Thyroid gland (tissue), 4 donors: ENCODE measurements around the gene DDX56. TPM values are rescaled to one million over a fixed set of nuclear protein-coding genes. Genes with fewer than 3 reads are reported as not detected.
"Not testable (repeated sequence)": the region's sequence is repeated elsewhere in the genome, so short reads cannot be mapped to it uniquely, and the experiment has no call there.

Source experiments
- DNase-seq, 2 donors: peaks; one replicate each; pipeline ENCODE4 v3.0.0-alpha.2; 2019
- H3K27ac ChIP-seq, 3 donors: fragments of 200-600 bp; sonication (generic); 1 replicate in 2 of 3; 2 replicates in 1 of 3; pipeline ENCODE4 v1.5.1; 2016 to 2019; ENCODE audit warnings: mild to moderate bottlenecking in 1 of 3, moderate library complexity in 1 of 3
- H3K27me3 ChIP-seq: fragments of 200-600 bp; sonication (generic); one replicate; pipeline ENCODE4 v1.5.1; 2019
- H3K36me3 ChIP-seq, 2 donors: fragments of 200-600 bp; sonication (generic); one replicate each; pipeline ENCODE4 v1.5.1; 2016 to 2019
- H3K4me1 ChIP-seq, 2 donors: fragments of 200-600 bp; sonication (generic); one replicate each; pipeline ENCODE4 v1.5.1; 2017 to 2019
- H3K4me3 ChIP-seq, 3 donors: fragments of 200-600 bp; sonication (generic); replicated peaks in 1 of 3; 1 replicate in 2 of 3; 2 replicates in 1 of 3; pipeline ENCODE4 v1.5.1; 2016; ENCODE audit warnings: mild to moderate bottlenecking in 1 of 3
- H3K9me3 ChIP-seq: fragments of 200-600 bp; sonication (generic); one replicate; pipeline ENCODE4 v1.5.1; 2017
- POLR2A ChIP-seq, 2 donors: fragments of 450-650 bp; IDR thresholded peaks; one replicate each; pipeline ENCODE4 v1.6.1; 2017; ENCODE audit warnings: antibody characterized with exemption in 2 of 2, mild to moderate bottlenecking in 2 of 2, moderate library complexity in 1 of 2
- WGBS, 2 donors: methylation state at CpG; one replicate each; pipeline ENCODE4 v1.1.5; 2017; 5-methylcytosine and 5-hydroxymethylcytosine counted together
- intact Hi-C: fragments of 100-400 bp; cut with DNase I; formaldehyde crosslinking; loops from one replicate; pipeline ENCODE4 v1.15.1; 2023
- total RNA-seq, 4 donors: library from RNA; depleted of rRNA; stranded (reverse); fragments of >200 nt; gene quantifications; one replicate each; pipeline ENCODE4 v1.2.3, GENCODE V29; 2016
- TF ChIP-seq, protein P1 (sequence below), 6 experiments: fragments of 200-600 bp in 3 of 6; fragments of 450-650 bp in 3 of 6; sonication (generic) in 3 of 6; IDR thresholded peaks; one replicate each; pipeline ENCODE4 v1.5.1; 2016 to 2019; ENCODE audit warnings: antibody characterized with exemption in 6 of 6, mild to moderate bottlenecking in 2 of 6, inconsistent platforms in 1 of 6, moderate library complexity in 1 of 6

DDX56 gene
- total RNA-seq, 4 donors from 2014 or later: 47.3 to 77.3 (median 62.1) TPM

DNA sequence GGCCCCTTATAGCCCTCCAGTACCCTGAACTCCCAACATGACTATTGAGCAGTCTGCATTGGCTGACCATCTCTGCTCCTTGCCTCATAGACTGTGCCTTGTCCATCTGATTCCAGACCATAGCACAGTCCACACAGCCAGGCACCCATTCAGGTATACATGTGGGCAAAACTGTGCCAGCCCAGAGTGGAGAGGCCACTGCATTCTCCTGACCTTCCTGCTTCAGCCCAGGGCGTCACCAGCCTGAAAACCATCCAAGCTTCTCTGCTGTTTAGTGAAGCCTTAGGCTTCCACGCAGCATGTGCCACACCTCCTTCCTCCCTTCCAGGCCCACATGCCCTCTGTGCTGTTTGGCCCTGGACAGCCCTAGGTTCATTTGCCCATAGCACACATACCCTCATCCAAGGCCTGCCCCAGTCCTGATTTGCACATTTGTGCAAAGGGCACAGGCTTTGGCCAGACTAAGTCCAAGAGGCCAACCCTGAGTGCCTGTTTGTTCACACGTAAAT lies 10.5 kb downstream of the DDX56 start:
- no peak for DNase-seq
- no peak overlapping the region for H3K27ac ChIP-seq
- TF ChIP-seq, protein P1, sequence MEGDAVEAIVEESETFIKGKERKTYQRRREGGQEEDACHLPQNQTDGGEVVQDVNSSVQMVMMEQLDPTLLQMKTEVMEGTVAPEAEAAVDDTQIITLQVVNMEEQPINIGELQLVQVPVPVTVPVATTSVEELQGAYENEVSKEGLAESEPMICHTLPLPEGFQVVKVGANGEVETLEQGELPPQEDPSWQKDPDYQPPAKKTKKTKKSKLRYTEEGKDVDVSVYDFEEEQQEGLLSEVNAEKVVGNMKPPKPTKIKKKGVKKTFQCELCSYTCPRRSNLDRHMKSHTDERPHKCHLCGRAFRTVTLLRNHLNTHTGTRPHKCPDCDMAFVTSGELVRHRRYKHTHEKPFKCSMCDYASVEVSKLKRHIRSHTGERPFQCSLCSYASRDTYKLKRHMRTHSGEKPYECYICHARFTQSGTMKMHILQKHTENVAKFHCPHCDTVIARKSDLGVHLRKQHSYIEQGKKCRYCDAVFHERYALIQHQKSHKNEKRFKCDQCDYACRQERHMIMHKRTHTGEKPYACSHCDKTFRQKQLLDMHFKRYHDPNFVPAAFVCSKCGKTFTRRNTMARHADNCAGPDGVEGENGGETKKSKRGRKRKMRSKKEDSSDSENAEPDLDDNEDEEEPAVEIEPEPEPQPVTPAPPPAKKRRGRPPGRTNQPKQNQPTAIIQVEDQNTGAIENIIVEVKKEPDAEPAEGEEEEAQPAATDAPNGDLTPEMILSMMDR (IDR thresholded peaks at IDR 0.05): no peak
- intact Hi-C loops: loop anchor here (10.0 kb wide), 2 partner anchors 318 to 572 kb away; no protein-coding TSS in a partner anchor
- peaks cover 19 to 25% of the 10 kb centered on the region in 2 donors for H3K36me3 ChIP-seq
- 66 to 91% methylated on average over 3 of the region's 3 CpGs for WGBS, 2 donors
- no peaks in the 10 kb centered on the region for H3K4me1 ChIP-seq
- H3K9me3 ChIP-seq: no peaks in the 10 kb centered on the region
- no peak overlapping the region for H3K4me3 ChIP-seq
- H3K27me3 ChIP-seq: no peaks in the 10 kb centered on the region

DNA sequence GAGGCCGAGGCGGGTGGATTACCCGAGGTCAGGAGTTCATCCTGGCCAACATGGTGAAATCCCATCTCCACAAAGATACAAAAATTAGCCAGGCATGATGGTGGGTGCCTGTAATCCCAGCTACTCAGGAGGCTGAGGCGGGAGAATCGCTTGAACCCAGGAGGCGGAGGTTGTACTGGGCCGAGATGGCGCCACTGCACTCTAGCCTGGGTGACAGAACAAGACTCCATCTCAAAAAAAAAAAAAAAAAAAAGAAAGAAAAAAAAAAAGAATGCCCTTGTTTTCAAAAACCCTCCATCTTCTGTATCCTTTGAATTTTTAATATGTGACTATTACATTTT lies 11.1 kb downstream of the DDX56 start:
- not testable (repeated sequence) for H3K4me1 ChIP-seq, H3K27me3 ChIP-seq, H3K9me3 ChIP-seq, H3K4me3 ChIP-seq, DNase-seq, H3K27ac ChIP-seq
- H3K36me3 ChIP-seq: peaks cover 13 to 19% of the 10 kb centered on the region in 2 donors
- intact Hi-C loops: loop anchor here (10.0 kb wide), 2 partner anchors 318 to 572 kb away; no protein-coding TSS in a partner anchor
- 93 to 94% methylated on average over 8 of the region's 8 CpGs for WGBS, 2 donors

DNA sequence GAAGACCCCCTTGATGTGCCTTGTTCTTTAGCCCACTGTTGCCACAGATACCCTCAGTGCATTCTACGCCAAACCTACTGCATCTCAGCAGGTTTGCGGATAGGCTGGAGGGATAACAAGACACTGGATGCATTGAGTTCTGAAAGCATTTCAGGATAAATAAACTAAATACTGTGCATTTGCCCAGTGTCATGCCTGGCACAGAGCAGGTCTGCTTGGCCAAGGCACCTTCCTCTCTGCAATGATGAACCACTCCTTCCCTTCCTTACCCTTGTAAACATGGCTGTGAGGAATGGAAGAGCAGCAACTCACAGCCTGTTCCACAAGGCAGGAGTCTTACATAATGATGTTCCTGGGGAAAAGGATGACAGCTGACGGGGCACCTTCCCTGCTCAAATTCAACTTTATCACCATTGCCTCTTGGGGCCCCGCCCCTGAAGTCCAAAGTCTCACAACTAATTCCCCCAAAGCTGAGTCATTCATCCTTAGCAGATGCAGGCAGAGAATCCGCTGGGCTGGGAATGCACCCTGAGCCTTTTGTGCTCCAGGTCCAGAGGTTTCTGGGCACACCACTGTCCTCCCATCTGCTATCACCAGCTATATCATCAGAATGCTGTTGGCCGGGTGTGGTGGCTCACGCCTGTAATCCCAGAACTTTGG lies 11.6 kb downstream of the DDX56 start:
- H3K27me3 ChIP-seq: no peaks in the 10 kb centered on the region
- H3K27ac ChIP-seq: no peak overlapping the region
- no peak overlapping the region for H3K4me3 ChIP-seq
- H3K4me1 ChIP-seq: no peaks in the 10 kb centered on the region
- peaks cover 8 to 14% of the 10 kb centered on the region in 2 donors for H3K36me3 ChIP-seq
- intact Hi-C loops: loop anchor here (10.0 kb wide), 2 partner anchors 317 to 573 kb away; no protein-coding TSS in a partner anchor
- no peaks in the 10 kb centered on the region for H3K9me3 ChIP-seq
- TF ChIP-seq POLR2A (IDR thresholded peaks at IDR 0.05): no peak
- TF ChIP-seq, protein P1 (IDR thresholded peaks at IDR 0.05): no peak
- 87 to 95% methylated on average over 7 of the region's 7 CpGs for WGBS, 2 donors
- no peak for DNase-seq

DNA sequence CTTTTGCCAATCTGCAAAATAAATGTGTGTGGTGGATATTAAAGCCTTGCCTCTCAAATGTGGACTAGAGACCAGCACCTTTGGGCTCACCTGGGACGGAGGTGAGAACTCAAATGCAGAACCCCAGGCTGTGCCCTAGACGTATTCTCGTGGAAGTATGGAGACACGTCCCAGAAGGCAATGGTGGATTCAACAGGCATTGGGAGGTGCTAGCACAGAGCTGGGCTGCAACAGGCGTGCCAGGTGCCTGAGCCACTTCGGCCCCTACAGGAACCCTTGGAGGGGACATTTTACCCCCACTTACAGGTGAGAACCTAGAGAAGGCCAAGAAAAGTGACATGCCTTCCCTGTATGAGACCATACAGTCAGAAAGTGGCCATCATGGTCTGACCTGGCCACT lies 12.2 kb downstream of the DDX56 start:
- Histone ChIP-seq H3K4me3 (no peak overlapping the region), H3K27me3 (no peaks in the 10 kb centered on the region), H3K4me1 (no peaks in the 10 kb centered on the region), H3K36me3 (peaks cover 8 to 10% of the 10 kb centered on the region in 2 donors), H3K27ac (no peak overlapping the region), H3K9me3 (no peaks in the 10 kb centered on the region)
- intact Hi-C loops: loop anchor here (10.0 kb wide), 2 partner anchors 317 to 573 kb away; no protein-coding TSS in a partner anchor
- DNase-seq: no peak
- WGBS, 2 donors: 70 to 74% methylated on average over 6 of the region's 6 CpGs
- no peak for TF ChIP-seq POLR2A (IDR thresholded peaks at IDR 0.05)

DNA sequence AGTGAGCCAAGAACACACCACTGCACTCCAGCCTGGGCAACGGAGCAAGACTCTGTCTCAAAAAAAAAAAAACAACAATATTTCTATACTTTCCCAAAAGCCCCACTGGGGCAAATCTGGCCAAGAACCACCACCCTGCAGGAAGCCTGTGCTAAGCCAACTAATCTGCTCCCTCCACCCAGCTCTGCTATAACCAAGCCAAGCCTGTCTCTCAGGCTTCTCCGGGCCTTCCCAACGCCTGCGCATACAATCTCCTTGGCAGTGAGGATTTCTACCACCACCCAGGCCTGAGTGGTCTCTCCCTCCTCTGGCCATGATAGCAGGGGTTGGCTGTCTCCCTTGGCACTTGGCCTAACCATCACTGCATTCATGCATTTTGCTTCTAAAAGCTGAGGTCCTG lies 14.2 kb downstream of the DDX56 start:
- intact Hi-C loops: no loop called here
- Histone ChIP-seq H3K4me1 (no peaks in the 10 kb centered on the region), H3K27ac (no peak overlapping the region), H3K4me3 (no peak overlapping the region), H3K9me3 (no peaks in the 10 kb centered on the region), H3K36me3 (no peaks in the 10 kb centered on the region), H3K27me3 (no peaks in the 10 kb centered on the region)
- 74 to 88% methylated on average over 4 of the region's 4 CpGs for WGBS, 2 donors
- DNase-seq: no peak
- TF ChIP-seq POLR2A (IDR thresholded peaks at IDR 0.05): no peak
- TF ChIP-seq, protein P1 (IDR thresholded peaks at IDR 0.05): no peak

DNA sequence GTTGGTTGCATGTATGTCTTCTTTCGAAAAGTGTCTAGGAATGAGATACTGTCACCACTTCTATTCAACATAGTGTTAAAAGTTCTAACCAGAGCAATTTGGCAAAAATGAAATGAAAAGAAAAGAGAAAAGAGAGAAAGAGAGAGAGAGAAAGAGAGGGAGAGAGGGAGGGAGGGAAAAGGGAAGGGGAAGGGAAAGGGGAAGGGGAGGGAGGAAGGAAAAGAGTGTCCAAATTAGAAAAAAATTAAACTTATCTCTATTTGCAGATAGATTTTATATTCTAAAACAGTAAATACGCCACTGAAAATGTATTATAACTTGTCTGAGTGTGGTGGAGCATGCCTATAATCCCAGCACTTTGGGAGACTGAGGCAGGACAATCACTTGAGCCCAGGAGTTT lies 16.2 kb downstream of the DDX56 start:
- Histone ChIP-seq H3K4me1 (no peaks in the 10 kb centered on the region), H3K4me3 (no peak overlapping the region), H3K36me3 (no peaks in the 10 kb centered on the region), H3K27me3 (no peaks in the 10 kb centered on the region), H3K27ac (no peak overlapping the region), H3K9me3 (no peaks in the 10 kb centered on the region)
- DNase-seq: no peak
- intact Hi-C loops: no loop called here
- no peak for TF ChIP-seq POLR2A (IDR thresholded peaks at IDR 0.05)
- TF ChIP-seq, protein P1 (IDR thresholded peaks at IDR 0.05): no peak
- 83 to 88% methylated on average over 2 of the region's 2 CpGs for WGBS, 2 donors
